ENCODE measurements around the gene ALDH5A1.

DNA sequence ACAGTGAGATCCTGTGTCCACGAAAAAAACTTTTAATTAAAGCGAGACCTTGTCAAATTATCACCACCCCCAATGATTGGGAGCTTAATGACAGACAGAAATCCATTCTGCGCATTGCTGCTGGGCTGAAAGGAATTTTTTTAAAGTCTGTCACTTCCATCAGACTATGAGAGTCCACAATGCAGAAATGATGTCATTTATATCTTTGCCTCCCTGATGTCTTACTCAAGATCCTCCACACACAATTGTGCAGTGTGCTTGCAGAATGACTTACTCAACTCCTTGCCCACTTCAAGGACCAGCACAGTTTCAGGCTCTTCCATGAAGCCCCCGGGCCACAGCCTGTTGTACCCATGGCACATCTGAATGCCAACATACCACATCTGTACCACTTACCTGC, 46.4 kb upstream of the ALDH5A1 start:
- TF ChIP-seq ARNTL (CRISPR knock-in tag; IDR thresholded peaks at IDR 0.05; ENCODE audit: borderline replicate concordance, low read depth) (no peak), ZNF70 (CRISPR knock-in tag; IDR thresholded peaks at IDR 0.05) (no peak), PATZ1 (CRISPR knock-in tag; IDR thresholded peaks at IDR 0.05; ENCODE audit: borderline replicate concordance) (no peak), PPARA (CRISPR knock-in tag; IDR thresholded peaks at IDR 0.05; ENCODE audit: borderline replicate concordance) (no peak), TCF4 (CRISPR knock-in tag; IDR thresholded peaks at IDR 0.05; ENCODE audit: borderline replicate concordance) (no peak)
- TF ChIP-seq, protein P1, sequence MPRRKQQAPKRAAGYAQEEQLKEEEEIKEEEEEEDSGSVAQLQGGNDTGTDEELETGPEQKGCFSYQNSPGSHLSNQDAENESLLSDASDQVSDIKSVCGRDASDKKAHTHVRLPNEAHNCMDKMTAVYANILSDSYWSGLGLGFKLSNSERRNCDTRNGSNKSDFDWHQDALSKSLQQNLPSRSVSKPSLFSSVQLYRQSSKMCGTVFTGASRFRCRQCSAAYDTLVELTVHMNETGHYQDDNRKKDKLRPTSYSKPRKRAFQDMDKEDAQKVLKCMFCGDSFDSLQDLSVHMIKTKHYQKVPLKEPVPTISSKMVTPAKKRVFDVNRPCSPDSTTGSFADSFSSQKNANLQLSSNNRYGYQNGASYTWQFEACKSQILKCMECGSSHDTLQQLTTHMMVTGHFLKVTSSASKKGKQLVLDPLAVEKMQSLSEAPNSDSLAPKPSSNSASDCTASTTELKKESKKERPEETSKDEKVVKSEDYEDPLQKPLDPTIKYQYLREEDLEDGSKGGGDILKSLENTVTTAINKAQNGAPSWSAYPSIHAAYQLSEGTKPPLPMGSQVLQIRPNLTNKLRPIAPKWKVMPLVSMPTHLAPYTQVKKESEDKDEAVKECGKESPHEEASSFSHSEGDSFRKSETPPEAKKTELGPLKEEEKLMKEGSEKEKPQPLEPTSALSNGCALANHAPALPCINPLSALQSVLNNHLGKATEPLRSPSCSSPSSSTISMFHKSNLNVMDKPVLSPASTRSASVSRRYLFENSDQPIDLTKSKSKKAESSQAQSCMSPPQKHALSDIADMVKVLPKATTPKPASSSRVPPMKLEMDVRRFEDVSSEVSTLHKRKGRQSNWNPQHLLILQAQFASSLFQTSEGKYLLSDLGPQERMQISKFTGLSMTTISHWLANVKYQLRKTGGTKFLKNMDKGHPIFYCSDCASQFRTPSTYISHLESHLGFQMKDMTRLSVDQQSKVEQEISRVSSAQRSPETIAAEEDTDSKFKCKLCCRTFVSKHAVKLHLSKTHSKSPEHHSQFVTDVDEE (CRISPR knock-in tag; IDR thresholded peaks at IDR 0.05): no peak

Measured in SK-N-SH treated with all-trans-retinoic acid at 6 μM for 48 hours (cell line).